ENCODE data around the gene UBE2H. TPM values are rescaled to one million over a fixed set of nuclear protein-coding genes. Genes with fewer than 3 reads are reported as not detected.
A peak's percentile ranks its signal among the peaks of the same experiment; 100 is the strongest.

UBE2H gene
- polyA plus RNA-seq, 1 of the 3 experiments (the other 2 are of a cell fraction) = 129 TPM

GRCh38 chr7:129841465-129841864, 111.3 kb downstream of the UBE2H start (continued):
- no peak for TF ChIP-seq ZBTB33 (IDR thresholded peaks at IDR 0.05; ENCODE audit: borderline replicate concordance, low read depth)
- TF ChIP-seq EZH2phosphoT487 (IDR thresholded peaks at IDR 0.05; ENCODE audit: borderline replicate concordance, low read depth) = no peak

DNA sequence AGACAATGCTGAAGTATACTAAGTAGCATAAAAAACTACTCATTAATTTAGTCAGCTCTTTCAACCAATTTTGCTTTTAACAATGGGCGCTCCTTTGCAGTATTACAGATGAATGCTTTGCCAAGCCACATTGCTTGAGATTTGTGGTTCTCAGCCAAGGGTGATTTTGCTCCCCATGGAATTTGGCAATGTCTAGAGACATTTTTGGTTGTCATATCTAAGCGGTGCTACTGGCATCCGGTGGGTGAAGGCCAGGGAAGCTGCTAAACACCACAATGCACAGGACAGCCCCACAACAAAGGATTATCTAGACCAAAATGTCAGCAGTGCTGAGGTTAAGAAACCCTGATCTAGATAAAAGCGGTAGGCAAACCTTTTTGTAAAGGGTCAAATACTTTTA, 112.0 kb downstream of the UBE2H start:
- Histone ChIP-seq H3K27ac (ENCODE audit: low read depth in 2 of 2, low read length in 1 of 2) (peak overlapping the region; percentile 44 to 61; a peak in 3 of 4 replicates), H3K9ac (no peak overlapping the region), H3K4me3 (ENCODE audit: low read depth in 2 of 2, low read length in 1 of 2) (no peak overlapping the region), H3F3A (replicated peaks; ENCODE audit: insufficient read depth) (peaks cover 33% of the 10 kb centered on the region), H3K9me3 (no peaks in the 10 kb centered on the region), H3K79me2 (ENCODE audit: insufficient read depth) (peaks cover 54% of the 10 kb centered on the region), H3K36me3 (replicated peaks in 1 of 2; ENCODE audit: control insufficient read depth in 1 of 2, insufficient read depth in 2 of 2, low read length in 1 of 2) (peaks cover 28 to 40% of the 10 kb centered on the region in 2 experiments), H2AFZ (ENCODE audit: low read depth) (no peak overlapping the region), H4K20me1 (ENCODE audit: insufficient read depth) (no peaks in the 10 kb centered on the region), H3K9me2 (no peaks in the 10 kb centered on the region), H3K4me1 (ENCODE audit: control insufficient read depth in 1 of 2, insufficient read depth in 2 of 2, low read depth in 1 of 2, low read length in 1 of 2) (peaks cover 28 to 32% of the 10 kb centered on the region in 2 experiments), H3K27me3 (ENCODE audit: insufficient read depth) (no peaks in the 10 kb centered on the region), H3K4me2 (no peak overlapping the region)
- POLR2A ChIA-PET = no interaction called here
- CTCF ChIA-PET = interaction anchor here (1.0 to 8.9 kb wide), 6 partner anchors 11 to 188 kb away, joined by 3 to 54 read pairs (median 14); no protein-coding TSS in a partner anchor
- DNase-seq = no peak
- WGBS (ENCODE audit: low lambda C conversion rate) = 52% methylated on average over 4 of the region's 4 CpGs
- TF ChIP-seq, protein P1, sequence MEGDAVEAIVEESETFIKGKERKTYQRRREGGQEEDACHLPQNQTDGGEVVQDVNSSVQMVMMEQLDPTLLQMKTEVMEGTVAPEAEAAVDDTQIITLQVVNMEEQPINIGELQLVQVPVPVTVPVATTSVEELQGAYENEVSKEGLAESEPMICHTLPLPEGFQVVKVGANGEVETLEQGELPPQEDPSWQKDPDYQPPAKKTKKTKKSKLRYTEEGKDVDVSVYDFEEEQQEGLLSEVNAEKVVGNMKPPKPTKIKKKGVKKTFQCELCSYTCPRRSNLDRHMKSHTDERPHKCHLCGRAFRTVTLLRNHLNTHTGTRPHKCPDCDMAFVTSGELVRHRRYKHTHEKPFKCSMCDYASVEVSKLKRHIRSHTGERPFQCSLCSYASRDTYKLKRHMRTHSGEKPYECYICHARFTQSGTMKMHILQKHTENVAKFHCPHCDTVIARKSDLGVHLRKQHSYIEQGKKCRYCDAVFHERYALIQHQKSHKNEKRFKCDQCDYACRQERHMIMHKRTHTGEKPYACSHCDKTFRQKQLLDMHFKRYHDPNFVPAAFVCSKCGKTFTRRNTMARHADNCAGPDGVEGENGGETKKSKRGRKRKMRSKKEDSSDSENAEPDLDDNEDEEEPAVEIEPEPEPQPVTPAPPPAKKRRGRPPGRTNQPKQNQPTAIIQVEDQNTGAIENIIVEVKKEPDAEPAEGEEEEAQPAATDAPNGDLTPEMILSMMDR (IDR thresholded peaks at IDR 0.05) = no peak
- TF ChIP-seq FOXJ3 (CRISPR knock-in tag; IDR thresholded peaks at IDR 0.05) (no peak), FOSL2 (IDR thresholded peaks at IDR 0.05; ENCODE audit: borderline replicate concordance, low read depth) (peak; percentile 16; the same call in 1 of the 2 replicates), NFIC (IDR thresholded peaks at IDR 0.05; ENCODE audit: borderline replicate concordance) (peak; percentile 94), ELF1 (IDR thresholded peaks at IDR 0.05) (no peak), GATA2 (CRISPR knock-in tag; IDR thresholded peaks at IDR 0.05) (no peak), MAX (IDR thresholded peaks at IDR 0.05; ENCODE audit: low read depth) (peak; percentile 45), YY1 (IDR thresholded peaks at IDR 0.05; ENCODE audit: low read depth) (peak; percentile 43; the same call in 1 of the 2 replicates), MEF2A (IDR thresholded peaks at IDR 0.05; ENCODE audit: borderline replicate concordance, low read depth) (peak; percentile 35; the same call in 1 of the 2 replicates), RXRA (IDR thresholded peaks at IDR 0.05; ENCODE audit: borderline replicate concordance, low read depth) (peak; percentile 84), SIN3A (IDR thresholded peaks at IDR 0.05; ENCODE audit: borderline replicate concordance, low read depth, low read length) (peak; percentile 69; the same call in 1 of the 2 replicates), JUND (IDR thresholded peaks at IDR 0.05) (peak; percentile 66), TEAD4 (IDR thresholded peaks at IDR 0.05; ENCODE audit: borderline replicate concordance, insufficient read depth) (peak; percentile 88), REST (IDR thresholded peaks at IDR 0.05; ENCODE audit: low read depth, low read length) (0 out of 2 replicates have a peak, but pooled peaks have one; percentile 45), IRF3 (IDR thresholded peaks at IDR 0.05; ENCODE audit: low read depth, low read length) (no peak), TCF12 (IDR thresholded peaks at IDR 0.05) (peak; percentile 91)
- TF ChIP-seq, protein P2, sequence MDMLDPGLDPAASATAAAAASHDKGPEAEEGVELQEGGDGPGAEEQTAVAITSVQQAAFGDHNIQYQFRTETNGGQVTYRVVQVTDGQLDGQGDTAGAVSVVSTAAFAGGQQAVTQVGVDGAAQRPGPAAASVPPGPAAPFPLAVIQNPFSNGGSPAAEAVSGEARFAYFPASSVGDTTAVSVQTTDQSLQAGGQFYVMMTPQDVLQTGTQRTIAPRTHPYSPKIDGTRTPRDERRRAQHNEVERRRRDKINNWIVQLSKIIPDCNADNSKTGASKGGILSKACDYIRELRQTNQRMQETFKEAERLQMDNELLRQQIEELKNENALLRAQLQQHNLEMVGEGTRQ (IDR thresholded peaks at IDR 0.05; ENCODE audit: borderline replicate concordance, low read depth, low read length) = no peak
- TF ChIP-seq, protein P3, sequence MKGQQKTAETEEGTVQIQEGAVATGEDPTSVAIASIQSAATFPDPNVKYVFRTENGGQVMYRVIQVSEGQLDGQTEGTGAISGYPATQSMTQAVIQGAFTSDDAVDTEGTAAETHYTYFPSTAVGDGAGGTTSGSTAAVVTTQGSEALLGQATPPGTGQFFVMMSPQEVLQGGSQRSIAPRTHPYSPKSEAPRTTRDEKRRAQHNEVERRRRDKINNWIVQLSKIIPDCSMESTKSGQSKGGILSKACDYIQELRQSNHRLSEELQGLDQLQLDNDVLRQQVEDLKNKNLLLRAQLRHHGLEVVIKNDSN (IDR thresholded peaks at IDR 0.05; ENCODE audit: borderline replicate concordance, low read depth) = no peak

All from SK-N-SH (cell line).